A673 (cell line): ENCODE measurements around the gene FRG1.

Source experiments
- EZH2 ChIP-seq: fragments of 200-600 bp; sonication (generic); IDR thresholded peaks from 2 replicates; pipeline ENCODE4 v1.6.1; 2017; ENCODE audit warnings: borderline replicate concordance, low read depth, mild to moderate bottlenecking, mixed read lengths, antibody characterized with exemption, low read length; ENCODE audit not compliant: poor library complexity, severe bottlenecking
- TF ChIP-seq, protein P1 (sequence below): fragments of 300-800, 200-600 bp; sonication (generic); conservative IDR thresholded peaks from 2 replicates; pipeline ENCODE4 v1.5.1; 2017; ENCODE audit warnings: low read depth, mild to moderate bottlenecking, antibody characterized with exemption, low read length, moderate library complexity, mixed read lengths

DNA sequence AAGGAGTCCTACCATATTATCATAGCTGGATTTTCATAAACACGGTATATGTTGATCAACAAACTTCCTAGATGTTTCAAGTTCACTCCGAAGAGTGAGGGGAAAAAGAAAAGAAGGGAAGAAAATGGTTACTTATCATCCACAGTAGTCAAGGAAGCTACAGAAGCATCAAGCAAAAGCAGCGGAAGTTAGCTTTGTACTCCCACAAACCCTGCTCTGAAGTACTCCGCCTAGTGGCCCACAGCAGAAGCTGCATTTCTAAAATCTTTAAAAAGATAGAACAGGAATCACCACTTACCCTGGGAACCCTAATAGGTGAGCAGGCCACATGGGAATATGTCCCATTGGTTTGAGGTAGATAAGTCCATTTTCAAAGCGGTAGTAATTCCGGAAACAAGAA, 28.5 kb upstream of the FRG1 start:
- TF ChIP-seq, protein P1, sequence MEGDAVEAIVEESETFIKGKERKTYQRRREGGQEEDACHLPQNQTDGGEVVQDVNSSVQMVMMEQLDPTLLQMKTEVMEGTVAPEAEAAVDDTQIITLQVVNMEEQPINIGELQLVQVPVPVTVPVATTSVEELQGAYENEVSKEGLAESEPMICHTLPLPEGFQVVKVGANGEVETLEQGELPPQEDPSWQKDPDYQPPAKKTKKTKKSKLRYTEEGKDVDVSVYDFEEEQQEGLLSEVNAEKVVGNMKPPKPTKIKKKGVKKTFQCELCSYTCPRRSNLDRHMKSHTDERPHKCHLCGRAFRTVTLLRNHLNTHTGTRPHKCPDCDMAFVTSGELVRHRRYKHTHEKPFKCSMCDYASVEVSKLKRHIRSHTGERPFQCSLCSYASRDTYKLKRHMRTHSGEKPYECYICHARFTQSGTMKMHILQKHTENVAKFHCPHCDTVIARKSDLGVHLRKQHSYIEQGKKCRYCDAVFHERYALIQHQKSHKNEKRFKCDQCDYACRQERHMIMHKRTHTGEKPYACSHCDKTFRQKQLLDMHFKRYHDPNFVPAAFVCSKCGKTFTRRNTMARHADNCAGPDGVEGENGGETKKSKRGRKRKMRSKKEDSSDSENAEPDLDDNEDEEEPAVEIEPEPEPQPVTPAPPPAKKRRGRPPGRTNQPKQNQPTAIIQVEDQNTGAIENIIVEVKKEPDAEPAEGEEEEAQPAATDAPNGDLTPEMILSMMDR, result peak; percentile 69
- no peak for TF ChIP-seq EZH2
